ENCODE data around the gene LRSAM1. TPM values are rescaled to one million over a fixed set of nuclear protein-coding genes. Genes with fewer than 3 reads are reported as not detected.

The LRSAM1 gene
- total and polyA plus RNA-seq, 2 of the 8 experiments (the other 6 are each of a cell fraction or from before 2014, with no cell fraction given) = 9.7 to 18.3 TPM

GRCh38 chr9:127426756-127427155 lies 24.6 kb upstream of the LRSAM1 start:
- Histone ChIP-seq H3K27ac (ENCODE audit: low read depth, low read length) (no peak overlapping the region), H4K8ac (ENCODE audit: extremely low read depth, insufficient read depth, low read length) (no peak overlapping the region), H2BK15ac (ENCODE audit: low read length) (no peak overlapping the region), H2BK5ac (ENCODE audit: low read depth, low read length) (no peak overlapping the region), H3K4me3 (ENCODE audit: extremely low read depth in 1 of 4, insufficient read depth in 2 of 4, low read depth in 3 of 4, low read length in 4 of 4) (no peak overlapping the region), H4K91ac (replicated peaks; ENCODE audit: insufficient read length, low read length) (no peak overlapping the region), H4K20me1 (replicated peaks in 1 of 2; ENCODE audit: control insufficient read depth in 1 of 2, insufficient read depth in 2 of 2, low read length in 2 of 2) (peaks cover 0 to 5% of the 10 kb centered on the region in 2 experiments), H2AK5ac (ENCODE audit: low read depth, low read length) (no peak overlapping the region), H3K36me3 (ENCODE audit: control insufficient read depth in 2 of 4, insufficient read depth in 4 of 4, low read length in 3 of 4) (peaks cover 3 to 17% (median 8%) of the 10 kb centered on the region in 4 experiments), H3K56ac (replicated peaks; ENCODE audit: insufficient read length, low read depth, low read length) (no peak overlapping the region), H3K4ac (replicated peaks; ENCODE audit: insufficient read length, low read depth, low read length) (no peak overlapping the region), H2BK120ac (replicated peaks; ENCODE audit: low read depth, low read length) (no peak overlapping the region), H3K23me2 (ENCODE audit: low read depth, low read length) (peaks cover 13% of the 10 kb centered on the region), H3K4me2 (ENCODE audit: insufficient read depth in 1 of 2, low read depth in 2 of 2, low read length in 2 of 2) (no peak overlapping the region), H2AFZ (ENCODE audit: low read length) (no peak overlapping the region), H4K5ac (ENCODE audit: insufficient read length, low read depth, low read length) (no peak overlapping the region), H3K23ac (ENCODE audit: insufficient read length) (no peak overlapping the region), H3K9me3 (ENCODE audit: insufficient read depth in 2 of 2, low read depth in 1 of 2, low read length in 1 of 2) (no peaks in the 10 kb centered on the region), H2BK20ac (ENCODE audit: low read length) (no peak overlapping the region), H2BK12ac (ENCODE audit: low read depth, low read length) (no peak overlapping the region), H3K79me1 (ENCODE audit: low read depth, low read length) (peaks cover 2% of the 10 kb centered on the region; the same call in 1 of the 2 replicates), H3K27me3 (replicated peaks in 1 of 4; ENCODE audit: control insufficient read depth in 3 of 4, extremely low read depth in 1 of 4, insufficient read depth in 3 of 4, low read length in 3 of 4) (no peaks in the 10 kb centered on the region), H3K9ac (replicated peaks in 1 of 4; ENCODE audit: extremely low read depth in 1 of 4, low read depth in 3 of 4, low read length in 3 of 4) (no peak overlapping the region), H3K14ac (ENCODE audit: insufficient read length) (no peak overlapping the region), H3K79me2 (ENCODE audit: control insufficient read depth in 1 of 2, insufficient read depth in 2 of 2, low read length in 2 of 2) (peaks cover 7 to 44% of the 10 kb centered on the region in 2 experiments), H3K18ac (ENCODE audit: extremely low read depth, low read length) (no peak overlapping the region), H3K4me1 (replicated peaks in 1 of 4; ENCODE audit: control insufficient read depth in 3 of 4, insufficient read depth in 4 of 4, low read length in 3 of 4) (peaks cover 0 to 10% (median 5%) of the 10 kb centered on the region in 4 experiments; a peak in 4 of 7 replicates)
- WGBS, 2 experiments (ENCODE audit: extremely low coverage in 1 of 2, insufficient coverage in 1 of 2, insufficient read length in 1 of 2, insufficient replicate concordance in 2 of 2, low coverage in 1 of 2, low lambda C conversion rate in 2 of 2, missing lambda C conversion rate in 1 of 2) = 90% methylated on average over 2 of the region's 2 CpGs; no CpG with 5 or more reads in 1 of the 2 experiments
- POLR2A ChIA-PET (ENCODE audit: partially characterized antibody) = interaction anchor here (6.3 kb wide), 1 partner anchor 19 kb away, joined by 59 read pairs; no protein-coding TSS in a partner anchor
- FAIRE-seq = no peak
- no peak for DNase-seq (ENCODE audit: low read depth in 1 of 2, low spot score in 2 of 2)
- CTCF ChIA-PET (ENCODE audit: partially characterized antibody) = no interaction called here
- no peak for TF ChIP-seq MAFK (IDR thresholded peaks at IDR 0.05; ENCODE audit: low read depth, low read length)
- no peak for TF ChIP-seq RBBP5 (IDR thresholded peaks at IDR 0.05; ENCODE audit: borderline replicate concordance, low read depth, low read length)
- TF ChIP-seq NANOG (IDR thresholded peaks at IDR 0.05; ENCODE audit: insufficient read depth, low read depth, low read length, poor library complexity, severe bottlenecking) = no peak
- no peak for TF ChIP-seq ATF3 (IDR thresholded peaks at IDR 0.05; ENCODE audit: insufficient read depth, low read depth, low read length)
- no peak for TF ChIP-seq CEBPB (IDR thresholded peaks at IDR 0.05; ENCODE audit: low read depth, low read length)
- TF ChIP-seq TAF7 (optimal IDR thresholded peaks at IDR 0.05; ENCODE audit: borderline replicate concordance, low read depth, low read length) = no peak
- no peak for TF ChIP-seq CREB1 (IDR thresholded peaks at IDR 0.05)
- TF ChIP-seq GABPA (IDR thresholded peaks at IDR 0.05; ENCODE audit: borderline replicate concordance, insufficient read depth, low read length) = no peak
- no peak for TF ChIP-seq SAP30 (IDR thresholded peaks at IDR 0.05; ENCODE audit: insufficient read depth, insufficient replicate concordance, low read length)
- TF ChIP-seq BCL11A (IDR thresholded peaks at IDR 0.05; ENCODE audit: low read depth in 2 of 2, low read length in 2 of 2) = no peak
- no peak for TF ChIP-seq HDAC6 (IDR thresholded peaks at IDR 0.05; ENCODE audit: low read depth, low read length)

All from H1 (cell line).